GM21515 (cell line): Measurements from ENCODE around the gene ZC3H12A.

ENCODE experiments used
- ATAC-seq: cut with Tn5 transposase; IDR thresholded peaks from one replicate; pipeline ENCODE4 v1.9.1; 2021; ENCODE audit not compliant: unreplicated experiment

The ZC3H12A gene

GRCh38 chr1:37474046-37474696, at the start of gene ZC3H12A:
TSS of gene ZC3H12A (plus strand) at chr1:37474580. CDS start at chr1:37475497, 917 bp downstream.
- peak; percentile 63 for ATAC-seq

DNA sequence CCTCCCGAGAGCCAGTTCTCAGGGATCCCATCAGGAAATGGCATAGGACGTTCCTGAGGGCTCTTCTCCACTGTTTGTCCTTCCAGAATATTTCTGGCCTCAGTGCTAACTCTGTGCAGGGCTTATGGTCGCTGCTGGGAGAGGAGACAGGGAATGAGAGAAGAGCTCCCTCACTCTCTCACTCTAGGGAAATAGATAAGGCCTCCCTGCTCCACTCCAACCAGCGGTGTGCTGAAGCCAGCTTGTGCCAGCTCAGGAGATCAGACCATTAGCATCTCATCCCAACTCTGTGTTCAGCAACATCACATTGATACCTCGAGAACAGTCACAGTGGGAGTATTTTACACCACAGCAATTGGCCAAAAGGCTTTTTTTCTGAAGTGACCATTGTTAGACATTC, 49.2 kb upstream of the ZC3H12A start:
- ATAC-seq = no peak

DNA sequence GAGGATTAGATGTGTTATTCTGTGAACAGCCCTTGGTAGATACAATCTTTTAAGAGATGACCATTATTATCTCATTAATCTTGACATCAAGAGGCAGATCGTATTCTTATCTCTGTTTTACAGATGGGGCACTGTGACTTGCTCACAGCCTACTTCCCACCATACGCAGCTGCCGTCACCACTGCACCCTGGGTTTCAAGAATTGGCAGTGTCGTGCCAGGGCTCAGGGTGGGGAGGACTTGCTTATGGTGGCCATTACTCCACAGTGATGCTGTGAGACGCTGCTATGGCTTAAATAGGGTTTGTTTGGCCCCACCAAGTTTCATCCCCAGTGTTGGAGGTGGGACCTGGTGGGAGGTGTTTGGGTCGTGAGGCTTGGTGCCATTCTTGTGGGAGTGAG, 45.4 kb upstream of the ZC3H12A start:
- no peak for ATAC-seq

- no peak for ATAC-seq
These were observed 44.0 kb upstream of the ZC3H12A start for GRCh38 chr1:37430103-37430985.

- no peak for ATAC-seq
These were observed 41.7 kb upstream of the ZC3H12A start for GRCh38 chr1:37432716-37433115.

- ATAC-seq = no peak
These were observed 41.2 kb upstream of the ZC3H12A start for GRCh38 chr1:37433171-37433570.

GRCh38 chr1:37434292-37435225, 39.8 kb upstream of the ZC3H12A start:
- peak; percentile 62 for ATAC-seq

DNA sequence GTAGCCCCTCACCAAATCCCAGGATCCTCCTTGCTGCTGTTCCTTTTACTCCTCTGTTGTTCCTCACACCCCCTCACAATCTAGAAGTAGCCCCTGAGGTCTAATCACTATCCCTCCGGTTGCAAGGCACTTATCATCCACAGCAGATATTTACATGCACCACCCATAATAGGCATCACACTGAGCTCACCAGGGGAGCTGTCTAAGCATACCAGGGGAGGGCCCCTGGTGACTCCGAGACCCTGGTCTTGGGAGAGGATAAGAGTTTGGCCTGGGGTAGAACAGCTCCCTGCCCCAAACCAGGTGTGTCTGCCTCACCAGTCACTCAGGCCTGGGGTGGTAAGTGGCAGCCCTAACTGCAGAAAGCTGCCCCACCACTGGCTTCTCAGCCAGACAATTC, 37.3 kb upstream of the ZC3H12A start:
- no peak for ATAC-seq

DNA sequence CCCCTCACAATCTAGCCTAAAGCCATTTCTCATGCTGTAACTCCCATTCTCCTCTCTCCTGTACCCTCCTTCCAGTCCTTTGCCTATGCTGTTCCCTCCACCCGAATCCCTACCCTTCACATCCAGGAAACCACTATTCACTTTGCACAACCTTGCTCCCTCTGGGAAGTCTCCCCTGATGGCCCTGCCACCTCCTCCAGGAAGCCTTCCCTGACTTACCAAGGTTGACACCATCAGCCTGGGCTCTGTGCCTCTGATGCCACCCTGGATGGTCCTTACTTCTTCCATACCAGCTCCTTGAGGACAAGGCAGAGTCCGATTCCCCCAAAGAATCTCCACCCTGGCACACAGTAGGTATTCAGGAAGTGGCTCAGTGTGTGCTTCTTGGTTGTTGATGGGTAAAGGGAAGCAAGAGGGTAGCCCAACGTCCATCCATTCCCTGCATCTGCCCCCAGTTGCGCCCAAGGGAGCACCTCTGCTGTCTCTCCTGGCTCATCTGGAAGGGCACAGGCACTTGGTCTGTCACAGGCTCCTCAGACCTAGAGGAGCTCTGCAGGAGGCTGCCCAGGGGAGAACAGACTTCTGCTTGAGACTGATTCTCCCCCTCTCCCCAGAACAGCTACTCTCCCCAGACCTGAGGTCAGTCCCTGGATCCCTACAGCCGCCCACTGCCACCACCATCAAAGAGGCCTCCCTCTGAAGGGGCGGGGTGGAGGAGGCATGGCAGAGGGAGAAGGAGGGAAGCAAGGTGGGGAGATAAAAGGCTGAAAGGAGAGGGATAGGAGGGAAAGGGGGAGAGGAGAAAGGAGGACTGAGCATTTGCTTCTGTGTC, 36.1 kb upstream of the ZC3H12A start:
- no peak for ATAC-seq

DNA sequence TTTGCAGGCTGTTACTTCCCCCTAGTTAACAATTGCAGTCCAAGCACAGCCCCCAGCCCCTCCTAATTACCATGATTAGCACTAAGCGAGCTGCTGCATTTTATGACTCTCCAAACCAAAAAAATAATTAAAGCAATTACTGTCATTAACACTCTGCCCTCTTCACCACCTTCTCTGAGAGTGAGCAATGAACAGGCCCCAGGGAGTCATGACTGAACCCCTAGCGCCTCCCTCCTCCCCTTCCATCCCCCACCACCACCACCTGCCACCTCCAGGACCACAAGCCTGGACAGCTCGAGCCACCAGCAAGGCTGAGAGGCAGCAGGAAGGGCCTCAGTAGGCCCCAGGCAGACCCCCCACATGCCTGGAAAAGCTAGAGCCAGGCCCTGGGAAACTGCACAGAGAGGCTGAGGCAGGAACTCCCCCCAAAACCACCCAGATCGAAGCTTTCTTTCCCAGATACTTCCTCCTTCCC, 35.5 kb upstream of the ZC3H12A start:
- no peak for ATAC-seq

GRCh38 chr1:37439349-37439995, 34.9 kb upstream of the ZC3H12A start:
- no peak for ATAC-seq

- no peak for ATAC-seq
These were observed 32.9 kb upstream of the ZC3H12A start for GRCh38 chr1:37441490-37441889.

DNA sequence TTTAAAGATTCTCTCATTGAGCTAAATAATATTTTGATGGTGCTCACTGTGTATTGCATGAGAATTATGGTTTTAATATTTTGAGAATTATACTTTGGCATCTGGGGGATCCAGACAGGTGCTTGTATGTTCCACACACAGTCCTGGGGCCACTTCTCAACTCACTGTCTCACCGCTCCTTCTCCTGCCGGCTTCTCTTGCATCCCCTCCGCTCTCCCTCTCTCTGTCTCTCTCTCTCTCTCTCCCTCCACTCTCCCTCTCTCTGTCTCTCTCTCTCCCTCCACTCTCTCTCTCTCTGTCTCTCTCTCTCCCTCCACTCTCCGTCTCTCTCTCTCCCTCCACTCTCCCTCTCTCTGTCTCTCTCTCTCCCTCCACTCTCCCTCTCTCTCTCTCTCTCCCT, 32.2 kb upstream of the ZC3H12A start:
- no peak for ATAC-seq

DNA sequence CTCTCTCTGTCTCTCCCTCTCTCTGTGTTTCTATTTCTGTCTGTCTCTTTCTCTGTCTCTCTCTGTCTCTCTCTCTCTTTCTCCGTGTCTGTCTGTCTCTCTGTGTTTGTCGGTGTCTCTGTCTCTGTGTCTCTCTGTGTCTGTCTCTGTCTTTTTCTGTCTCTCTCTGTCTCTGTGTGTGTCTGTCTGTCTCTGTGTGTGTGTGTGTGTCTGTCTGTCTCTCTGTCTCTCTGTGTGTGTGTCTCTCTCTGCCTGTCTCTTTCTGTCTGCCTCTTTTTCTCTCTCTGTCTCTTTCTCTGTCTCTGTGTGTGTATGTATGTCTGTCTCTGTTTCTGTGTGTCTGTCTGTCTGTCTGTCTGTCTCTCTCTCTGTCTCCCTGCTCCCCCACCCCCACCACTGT, 31.7 kb upstream of the ZC3H12A start:
- ATAC-seq = no peak

- no peak for ATAC-seq
These were observed 27.5 kb upstream of the ZC3H12A start for GRCh38 chr1:37446874-37447273.

DNA sequence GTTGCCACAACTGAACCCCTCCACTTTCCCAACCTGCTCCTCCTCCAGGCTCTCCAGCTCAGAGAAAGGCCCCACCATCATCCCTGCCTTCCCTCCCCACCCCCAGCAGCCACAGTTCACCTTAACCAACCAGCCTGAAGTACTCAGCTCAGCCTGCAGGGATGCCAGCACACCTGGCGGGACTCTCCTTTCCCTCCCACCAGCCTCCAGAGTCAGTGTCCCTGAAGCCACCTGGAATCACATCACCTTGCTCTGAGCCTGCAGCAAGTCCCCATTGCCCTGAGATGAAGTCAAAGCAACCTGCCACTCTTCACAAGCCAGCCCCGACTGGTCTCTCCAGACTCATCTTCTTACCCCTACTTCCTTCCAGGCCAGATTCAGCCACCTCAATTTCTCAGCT, 26.2 kb upstream of the ZC3H12A start:
- ATAC-seq = no peak

- no peak for ATAC-seq
These were observed 25.5 kb upstream of the ZC3H12A start for GRCh38 chr1:37448691-37449417.

GRCh38 chr1:37449936-37450335, 24.4 kb upstream of the ZC3H12A start:
- ATAC-seq = no peak

GRCh38 chr1:37452416-37452815, 22.0 kb upstream of the ZC3H12A start:
- no peak for ATAC-seq
